Stimulated activated CD4-positive, alpha-beta T cell treated with anti-CD3 and anti-CD28 coated beads, Interleukin-15, amount 100 ng/mL, for 48 hours (primary cell): Measurements from ENCODE around the gene CAGE1.

Source experiments
- DNase-seq, 2 donors: peaks; one replicate each; pipeline ENCODE4 v3.0.0-alpha.2; 2020; ENCODE audit warnings: low read depth in 2 of 2

Gene CAGE1

DNA sequence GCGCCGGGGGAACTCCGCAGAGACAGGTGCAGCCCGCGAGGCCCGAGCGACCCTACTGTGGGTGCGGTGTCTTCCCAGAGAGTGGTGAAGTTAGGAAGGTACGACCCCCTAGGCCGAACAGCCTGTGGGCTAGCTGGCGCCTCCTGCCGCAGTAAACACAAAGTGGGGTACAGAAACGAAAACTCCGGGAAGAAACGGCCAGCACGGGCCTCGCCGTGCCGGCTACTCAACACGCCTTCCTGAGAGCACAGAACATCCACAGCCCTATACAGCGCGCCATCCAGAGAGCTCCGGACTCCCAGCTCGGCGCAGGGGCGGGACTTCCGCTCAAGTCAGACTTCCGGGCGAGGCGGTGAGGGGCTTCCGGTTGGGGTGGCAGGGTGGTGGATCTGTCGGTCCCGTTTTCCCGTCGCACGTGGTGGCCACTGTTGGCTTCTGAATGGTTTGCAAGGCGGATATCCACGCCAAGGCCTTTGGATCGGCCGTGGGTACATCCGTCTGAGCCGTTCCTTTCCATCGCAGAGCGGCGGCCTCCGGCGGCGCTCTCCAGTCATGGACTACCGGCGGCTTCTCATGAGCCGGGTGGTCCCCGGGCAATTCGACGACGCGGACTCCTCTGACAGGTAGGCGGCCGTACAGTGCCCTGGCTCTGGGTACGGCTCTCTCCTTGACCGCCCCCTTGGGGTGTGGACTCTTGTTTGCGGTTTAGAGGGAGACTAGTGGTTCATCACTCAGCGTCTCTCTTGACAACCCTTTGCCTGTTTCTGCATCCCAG is at the start of gene CAGE1, which contains the start of gene RIOK1:
Gene CAGE1 (minus strand): TSS at position 292 of the 775 bp plus-strand sequence. CDS start 2,569 bp downstream, outside the sequence.
Gene RIOK1 (plus strand): TSS at position 358 of the 775 bp plus-strand sequence. CDS start 195 bp downstream, at position 553.
- peak; percentile 93 for DNase-seq

- no peak for DNase-seq
Observed at GRCh38 chr6:7439228-7439627, 49.7 kb upstream of the CAGE1 start.

GRCh38 chr6:7438011-7438410 is 48.5 kb upstream of the CAGE1 start:
- DNase-seq: no peak

- DNase-seq: no peak
Observed at GRCh38 chr6:7434672-7435071, 45.1 kb upstream of the CAGE1 start.

GRCh38 chr6:7433121-7433617 is 43.6 kb upstream of the CAGE1 start:
- no peak for DNase-seq

DNA sequence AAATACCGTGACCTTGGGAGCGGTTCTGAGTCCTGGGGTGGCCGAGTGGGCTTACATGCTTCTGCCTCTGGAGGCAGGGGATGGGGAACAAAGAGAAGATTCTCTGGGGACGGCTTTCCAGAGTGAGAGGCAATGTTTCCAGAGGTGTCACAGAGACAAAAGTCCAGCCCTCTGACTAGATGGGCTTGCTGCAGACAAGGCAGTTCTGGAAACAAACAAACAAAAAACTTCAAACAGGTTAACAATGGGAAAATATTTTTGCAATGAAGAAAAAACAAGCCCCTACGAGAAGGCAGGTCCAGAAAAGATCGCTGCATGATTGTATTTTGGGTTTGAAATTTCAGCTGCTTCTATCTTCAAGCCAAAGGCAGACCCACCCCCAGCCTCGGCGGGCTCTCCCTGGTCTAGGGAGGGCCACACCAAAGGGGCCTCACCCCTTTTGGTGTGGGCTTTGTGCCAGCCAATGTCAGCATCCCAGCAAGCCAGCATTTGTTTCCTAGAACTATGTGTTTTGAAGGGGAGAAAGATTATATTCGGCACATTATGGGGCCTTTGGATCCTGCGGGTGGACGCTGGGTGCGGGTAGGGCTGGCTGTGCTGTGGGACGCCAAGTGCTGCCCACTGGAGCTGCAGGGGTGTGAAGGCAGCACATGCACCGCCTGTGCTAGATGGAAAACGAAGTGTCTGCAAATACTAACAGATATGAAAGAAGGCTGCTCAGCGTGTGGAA is 43.0 kb upstream of the CAGE1 start:
- DNase-seq: no peak

GRCh38 chr6:7431674-7432390 is 42.3 kb upstream of the CAGE1 start:
- no peak for DNase-seq

GRCh38 chr6:7431313-7431673 is 41.8 kb upstream of the CAGE1 start:
- no peak for DNase-seq

DNA sequence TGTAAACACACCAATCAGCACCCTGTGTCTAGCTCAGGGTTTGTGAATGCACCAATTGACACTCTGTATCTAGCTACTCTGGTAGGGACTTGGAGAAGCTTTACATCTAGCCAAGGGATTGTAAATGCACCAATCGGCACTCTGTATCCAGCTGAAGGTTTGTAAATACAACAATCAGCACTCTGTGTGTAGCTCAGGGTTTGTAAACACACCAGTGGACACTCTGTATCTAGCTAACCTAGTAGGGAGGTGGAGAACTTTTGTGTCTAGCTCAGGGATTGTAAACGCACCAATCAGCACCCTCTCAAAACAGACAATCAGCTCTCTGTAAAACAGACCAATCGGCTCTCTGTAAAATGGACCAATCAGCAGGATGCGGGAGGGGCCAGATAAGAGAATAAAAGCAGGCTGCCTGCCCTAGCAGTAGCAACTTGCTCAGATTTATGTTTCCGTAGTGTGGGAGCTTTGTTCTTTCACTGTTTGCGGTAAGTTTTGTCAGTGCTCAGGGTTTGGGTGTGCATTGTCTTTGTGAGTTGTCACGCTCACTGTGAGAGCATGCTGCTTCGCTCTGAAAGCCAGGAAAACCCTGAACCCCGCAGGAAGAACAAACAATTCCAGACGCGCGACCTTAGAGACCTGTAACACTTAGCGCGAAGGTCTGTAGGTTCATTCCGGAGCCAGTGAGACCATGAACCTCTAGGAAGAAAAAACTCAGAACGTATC is 37.1 kb upstream of the CAGE1 start:
- DNase-seq: no peak

DNA sequence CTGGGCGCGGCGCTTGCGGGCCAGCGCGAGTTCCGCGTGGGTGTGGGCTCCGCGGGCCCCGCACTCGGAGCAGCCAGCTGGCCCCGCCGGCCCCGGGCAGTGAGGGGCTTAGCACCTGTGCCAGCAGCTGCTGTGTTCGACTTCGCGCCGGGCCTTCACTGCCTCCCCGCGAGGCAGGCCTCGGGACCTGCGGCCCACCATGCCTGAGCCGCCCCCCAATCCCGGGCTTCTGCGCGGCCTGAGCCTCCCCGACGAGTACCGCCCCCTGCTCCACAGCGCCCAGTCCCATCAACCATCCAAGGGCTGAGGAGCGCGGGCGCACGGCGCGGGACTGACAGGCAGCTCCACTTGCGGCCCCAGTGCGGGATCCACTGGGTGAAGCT is 36.3 kb upstream of the CAGE1 start:
- no peak for DNase-seq

DNA sequence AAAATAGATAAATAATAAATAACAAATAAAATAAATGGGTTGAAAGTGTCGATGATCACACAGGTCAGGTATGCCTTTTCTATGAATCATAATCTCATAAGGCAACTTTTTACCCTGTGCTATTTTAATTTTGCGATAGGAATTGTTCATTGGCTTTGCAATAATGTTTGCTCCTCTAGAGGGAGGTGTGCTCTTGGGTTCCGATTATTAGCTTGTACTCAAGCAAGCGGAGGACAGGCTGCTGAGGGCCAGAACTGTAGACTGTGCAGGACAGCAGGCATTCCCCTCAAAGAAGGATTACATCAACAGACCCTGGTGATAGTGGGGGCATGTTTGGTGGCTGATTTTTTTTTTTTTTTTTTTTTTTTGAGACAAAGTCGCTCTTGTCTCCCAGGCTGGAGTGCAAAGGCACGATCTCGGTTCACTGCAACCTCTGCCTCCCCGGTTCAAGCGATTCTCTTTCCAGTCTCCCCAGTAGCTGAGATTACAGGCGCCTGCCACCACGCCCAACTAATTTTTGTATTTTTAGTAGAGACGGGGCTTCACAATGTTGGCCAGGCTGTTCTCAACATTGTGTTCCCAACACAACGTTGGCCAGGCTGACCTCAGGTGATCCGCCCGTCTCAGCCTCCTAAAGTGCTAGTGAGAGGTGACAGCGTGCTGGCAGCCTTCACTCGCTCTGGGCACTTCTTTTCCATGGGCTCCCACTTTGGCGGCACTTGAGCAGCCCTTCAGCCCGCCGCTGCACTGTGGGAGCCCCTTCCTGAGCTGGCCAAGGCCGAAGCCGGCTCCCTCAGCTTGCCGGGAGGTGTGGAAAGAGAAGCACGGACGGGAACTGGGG is 35.6 kb upstream of the CAGE1 start:
- DNase-seq: no peak

DNA sequence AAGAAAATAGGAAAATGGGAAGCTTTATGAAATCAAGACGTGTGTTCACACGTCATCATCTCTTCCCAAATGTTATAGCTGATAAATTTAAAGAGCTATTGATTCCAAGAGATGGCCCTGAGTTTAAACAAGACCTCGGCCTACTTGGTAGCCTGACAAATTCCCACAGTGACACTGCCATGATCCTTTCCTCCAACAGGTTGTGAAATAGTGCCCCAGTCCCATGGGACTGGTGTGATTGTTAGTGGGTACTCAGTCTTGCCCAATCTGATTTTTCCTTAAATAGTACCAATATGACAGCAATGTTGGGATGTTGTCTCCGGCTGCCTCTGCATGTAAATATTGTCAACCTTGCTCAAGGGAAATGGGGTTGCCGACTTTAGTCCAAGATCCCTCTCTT is 34.5 kb upstream of the CAGE1 start:
- no peak for DNase-seq

GRCh38 chr6:7421066-7421465 is 31.5 kb upstream of the CAGE1 start:
- no peak for DNase-seq

- DNase-seq: no peak
Observed at GRCh38 chr6:7419065-7419464, 29.5 kb upstream of the CAGE1 start.

DNA sequence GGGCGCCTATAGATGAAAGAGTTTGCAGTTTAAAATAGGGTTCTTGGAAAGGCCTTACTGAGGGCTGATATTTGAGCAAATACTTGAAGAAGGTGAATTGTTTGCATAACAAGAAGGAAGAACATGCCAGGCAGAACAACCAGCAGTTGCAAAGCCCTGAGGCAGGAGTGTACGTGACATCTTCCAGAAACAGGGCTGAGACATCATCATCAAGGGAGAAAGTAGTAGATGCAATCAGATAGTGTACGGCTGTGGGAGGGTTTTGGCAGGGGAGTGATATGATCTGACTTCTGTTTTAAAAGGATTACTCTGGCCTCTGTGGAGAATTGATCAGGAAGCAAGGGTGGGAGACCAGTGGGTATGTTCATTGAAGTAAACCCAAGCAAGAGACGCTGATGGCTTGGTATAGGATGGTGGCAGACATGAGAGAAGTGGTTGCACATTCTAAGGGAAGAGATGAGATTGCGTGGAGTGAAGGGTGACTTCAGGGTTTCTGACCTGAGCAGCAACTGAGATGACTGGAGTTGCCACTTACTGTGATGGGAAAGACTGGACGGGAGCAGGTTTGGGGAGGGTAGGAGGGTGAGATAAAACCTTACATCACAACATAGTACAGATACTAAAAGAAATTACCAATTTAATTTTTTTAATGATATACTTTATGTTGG is 28.8 kb upstream of the CAGE1 start:
- DNase-seq: no peak

GRCh38 chr6:7417684-7418083 is 28.1 kb upstream of the CAGE1 start:
- no peak for DNase-seq

DNA sequence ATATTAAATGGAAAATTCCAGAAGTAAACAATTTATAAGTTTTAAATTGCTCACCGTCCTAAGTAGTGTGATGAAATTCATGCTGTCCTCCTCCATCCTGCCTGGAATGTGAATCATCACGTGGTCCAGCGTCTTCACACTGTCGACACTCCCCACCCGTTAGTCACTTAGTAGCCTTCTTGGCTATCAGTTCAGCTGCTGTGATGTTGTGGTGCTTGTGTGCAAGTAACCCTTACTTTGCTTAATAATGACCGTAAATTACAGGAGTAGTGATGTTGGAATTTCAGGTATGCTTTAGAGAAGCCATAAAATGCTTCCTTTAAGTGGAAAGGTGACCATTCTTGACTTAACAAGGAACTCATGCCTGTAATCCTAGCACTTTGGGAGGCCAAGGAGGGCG is 25.3 kb upstream of the CAGE1 start:
- no peak for DNase-seq

DNA sequence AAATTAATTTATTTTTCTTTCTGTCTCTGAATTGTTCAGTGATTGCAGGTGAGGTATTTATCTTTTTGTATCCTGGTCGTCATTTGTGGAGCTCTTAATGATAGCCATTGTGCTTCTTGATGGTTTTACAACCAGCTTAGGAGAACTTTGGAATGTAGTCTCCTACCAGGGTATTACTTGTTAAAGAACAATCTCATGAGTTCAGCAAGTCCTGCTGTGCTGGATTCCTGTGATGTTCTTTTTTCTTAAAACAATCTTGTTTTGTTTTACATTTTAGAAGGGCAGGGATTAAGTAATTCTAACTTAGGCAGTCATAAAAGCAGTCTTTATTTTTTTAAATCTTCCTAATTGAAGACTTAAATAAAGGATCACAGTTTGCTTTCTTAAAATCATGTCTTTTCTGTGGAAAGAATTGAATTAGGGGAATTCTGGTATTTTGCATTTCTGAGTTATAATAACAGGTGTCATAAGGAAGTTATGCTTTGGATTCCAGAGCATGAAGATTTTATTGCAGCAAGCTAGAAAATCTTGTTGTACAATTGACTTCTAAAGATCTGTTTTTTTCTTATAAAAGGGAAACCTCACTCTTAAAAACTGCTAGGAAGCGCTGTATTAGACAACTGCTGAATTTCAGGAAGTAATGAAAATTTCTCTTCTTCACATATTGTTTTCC is 23.7 kb upstream of the CAGE1 start:
- DNase-seq: no peak

- DNase-seq: no peak
Observed at GRCh38 chr6:7411328-7411727, 21.8 kb upstream of the CAGE1 start.

DNA sequence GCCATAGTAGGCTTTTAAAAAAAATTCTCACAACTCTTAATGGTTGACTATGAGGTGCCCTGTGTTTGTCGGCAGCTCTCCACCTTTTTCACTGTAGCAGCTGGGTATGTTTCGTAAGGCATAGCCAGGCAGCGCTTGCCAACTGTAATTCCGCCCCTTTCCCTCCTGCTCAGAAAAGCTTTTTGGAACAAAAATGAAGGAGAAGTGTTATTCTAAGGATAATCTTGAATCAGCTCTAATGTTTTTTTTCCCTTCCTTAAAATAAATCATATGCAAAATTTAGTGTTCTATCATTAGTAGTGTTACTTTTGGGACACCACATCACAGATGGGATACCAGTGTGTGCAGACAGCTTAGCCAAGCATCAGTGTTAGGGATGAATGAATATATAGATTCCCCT is 21.3 kb upstream of the CAGE1 start:
- DNase-seq: no peak
